RWPE2 (cell line): Measurements from ENCODE around the gene ACOX2.

ENCODE experiments used
- ATAC-seq: fragments of 200-7000 bp; cut with Tn5 transposase; 3 replicates; pipeline ENCODE4 v1.9.1; 2021; ENCODE audit warnings: low read depth
- DNase-seq: peaks from one replicate; pipeline ENCODE4 v3.0.0-alpha.2; 2020; ENCODE audit warnings: low spot score
- H3K27ac ChIP-seq: fragments of 450-650 bp; 2 replicates; pipeline ENCODE4 v1.5.1; 2017; ENCODE audit warnings: mild to moderate bottlenecking; ENCODE audit not compliant: poor library complexity, severe bottlenecking
- H3K27me3 ChIP-seq: fragments of 250-450 bp; sonication (Bioruptor Pico); 2 replicates; pipeline ENCODE4 v1.5.1; 2021; ENCODE audit warnings: mild to moderate bottlenecking, moderate library complexity; ENCODE audit not compliant: insufficient read depth, poor library complexity, severe bottlenecking
- H3K36me3 ChIP-seq: fragments of 250-450 bp; sonication (Bioruptor Pico); 2 replicates; pipeline ENCODE4 v1.5.1; 2020; ENCODE audit warnings: low read depth, mild to moderate bottlenecking, moderate library complexity
- H3K4me1 ChIP-seq: fragments of 250-450 bp; sonication (Bioruptor Pico); 2 replicates; pipeline ENCODE4 v1.5.1; 2021; ENCODE audit warnings: mild to moderate bottlenecking, moderate library complexity; ENCODE audit not compliant: insufficient read depth, poor library complexity, severe bottlenecking
- H3K4me3 ChIP-seq: fragments of 250-450 bp; sonication (Bioruptor Pico); 2 replicates; pipeline ENCODE4 v1.5.1; 2021; ENCODE audit warnings: mild to moderate bottlenecking, moderate library complexity; ENCODE audit not compliant: severe bottlenecking
- H3K9me3 ChIP-seq: fragments of 250-450 bp; sonication (Bioruptor Pico); 2 replicates; pipeline ENCODE4 v1.5.1; 2021; ENCODE audit warnings: mild to moderate bottlenecking, moderate library complexity; ENCODE audit not compliant: severe bottlenecking
- TF ChIP-seq, protein P1 (sequence below): fragments of 450-650 bp; IDR thresholded peaks from one replicate; pipeline ENCODE4 v1.5.1; 2017; ENCODE audit warnings: mild to moderate bottlenecking, moderate library complexity; ENCODE audit not compliant: poor library complexity, severe bottlenecking

Gene ACOX2

GRCh38 chr3:58497097-58497496 is 39.9 kb downstream of the ACOX2 start:
- ATAC-seq (peak; percentile 22; the same call in 1 of the 3 replicates), DNase-seq (no peak)
- Histone ChIP-seq H3K4me3 (no peak overlapping the region), H3K9me3 (no peaks in the 10 kb centered on the region), H3K27me3 (no peaks in the 10 kb centered on the region), H3K4me1 (peaks cover 14% of the 10 kb centered on the region), H3K27ac (no peak overlapping the region), H3K36me3 (peaks cover 8% of the 10 kb centered on the region)
- TF ChIP-seq, protein P1, sequence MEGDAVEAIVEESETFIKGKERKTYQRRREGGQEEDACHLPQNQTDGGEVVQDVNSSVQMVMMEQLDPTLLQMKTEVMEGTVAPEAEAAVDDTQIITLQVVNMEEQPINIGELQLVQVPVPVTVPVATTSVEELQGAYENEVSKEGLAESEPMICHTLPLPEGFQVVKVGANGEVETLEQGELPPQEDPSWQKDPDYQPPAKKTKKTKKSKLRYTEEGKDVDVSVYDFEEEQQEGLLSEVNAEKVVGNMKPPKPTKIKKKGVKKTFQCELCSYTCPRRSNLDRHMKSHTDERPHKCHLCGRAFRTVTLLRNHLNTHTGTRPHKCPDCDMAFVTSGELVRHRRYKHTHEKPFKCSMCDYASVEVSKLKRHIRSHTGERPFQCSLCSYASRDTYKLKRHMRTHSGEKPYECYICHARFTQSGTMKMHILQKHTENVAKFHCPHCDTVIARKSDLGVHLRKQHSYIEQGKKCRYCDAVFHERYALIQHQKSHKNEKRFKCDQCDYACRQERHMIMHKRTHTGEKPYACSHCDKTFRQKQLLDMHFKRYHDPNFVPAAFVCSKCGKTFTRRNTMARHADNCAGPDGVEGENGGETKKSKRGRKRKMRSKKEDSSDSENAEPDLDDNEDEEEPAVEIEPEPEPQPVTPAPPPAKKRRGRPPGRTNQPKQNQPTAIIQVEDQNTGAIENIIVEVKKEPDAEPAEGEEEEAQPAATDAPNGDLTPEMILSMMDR, result no peak

- TF ChIP-seq, protein P1, result no peak
- no peaks in the 10 kb centered on the region for H3K9me3 ChIP-seq
- peaks cover 14% of the 10 kb centered on the region for H3K4me1 ChIP-seq
- ATAC-seq (no peak), DNase-seq (no peak)
- H3K4me3 ChIP-seq, result no peak overlapping the region
- no peak overlapping the region for H3K27ac ChIP-seq
- H3K27me3 ChIP-seq, result no peaks in the 10 kb centered on the region
- peaks cover under 1% of the 10 kb centered on the region; the same call in 1 of the 2 replicates for H3K36me3 ChIP-seq
Measured at GRCh38 chr3:58496206-58496857, 40.7 kb downstream of the ACOX2 start.

DNA sequence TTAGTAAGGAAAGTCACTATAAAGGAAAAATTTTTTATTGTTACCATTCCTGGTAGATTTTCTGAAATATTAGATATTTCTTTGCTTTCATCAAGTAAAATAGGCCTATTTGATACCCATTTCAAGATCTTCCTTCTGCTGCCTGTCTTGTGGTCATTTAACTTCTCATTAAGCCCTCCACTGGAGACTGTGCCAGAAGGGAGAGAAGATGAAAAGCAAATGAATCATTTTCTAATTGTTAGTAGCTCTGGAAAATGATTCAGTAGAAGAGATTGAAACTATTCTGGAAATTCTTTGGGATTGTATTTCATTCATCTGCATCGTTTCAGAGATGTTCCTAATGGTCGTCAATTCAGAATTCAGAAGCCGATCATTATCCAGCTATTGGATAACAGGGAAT is 41.9 kb downstream of the ACOX2 start:
- Histone ChIP-seq H3K27ac (no peak overlapping the region), H3K9me3 (no peaks in the 10 kb centered on the region), H3K4me1 (peaks cover 14% of the 10 kb centered on the region), H3K4me3 (no peak overlapping the region), H3K36me3 (no peaks in the 10 kb centered on the region), H3K27me3 (no peaks in the 10 kb centered on the region)
- TF ChIP-seq, protein P1, result no peak
- ATAC-seq (no peak), DNase-seq (no peak)

DNA sequence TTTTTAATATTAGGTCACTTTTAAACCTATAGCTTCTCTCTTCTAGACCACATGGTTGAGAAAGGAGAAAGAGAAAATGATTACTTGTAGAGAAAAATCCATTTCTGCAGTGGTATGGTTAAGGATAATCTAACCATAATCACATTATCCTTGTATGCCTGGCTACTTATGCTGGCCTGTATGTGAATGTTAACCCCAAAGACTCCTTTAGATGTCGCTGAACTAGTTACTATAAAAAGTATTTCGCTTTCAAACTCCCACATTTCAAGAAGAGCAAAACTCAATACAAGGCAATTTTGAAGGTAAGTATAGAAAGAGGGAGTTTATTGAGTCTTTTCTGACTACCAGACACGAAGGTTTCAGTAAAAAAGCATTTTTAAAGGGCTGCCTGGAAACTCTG is 42.9 kb downstream of the ACOX2 start:
- no peak for DNase-seq
- Histone ChIP-seq H3K27ac (no peak overlapping the region), H3K36me3 (no peaks in the 10 kb centered on the region), H3K27me3 (no peaks in the 10 kb centered on the region), H3K9me3 (no peaks in the 10 kb centered on the region), H3K4me3 (no peak overlapping the region), H3K4me1 (peaks cover 14% of the 10 kb centered on the region)
- no peak for ATAC-seq
- TF ChIP-seq, protein P1, result no peak

DNA sequence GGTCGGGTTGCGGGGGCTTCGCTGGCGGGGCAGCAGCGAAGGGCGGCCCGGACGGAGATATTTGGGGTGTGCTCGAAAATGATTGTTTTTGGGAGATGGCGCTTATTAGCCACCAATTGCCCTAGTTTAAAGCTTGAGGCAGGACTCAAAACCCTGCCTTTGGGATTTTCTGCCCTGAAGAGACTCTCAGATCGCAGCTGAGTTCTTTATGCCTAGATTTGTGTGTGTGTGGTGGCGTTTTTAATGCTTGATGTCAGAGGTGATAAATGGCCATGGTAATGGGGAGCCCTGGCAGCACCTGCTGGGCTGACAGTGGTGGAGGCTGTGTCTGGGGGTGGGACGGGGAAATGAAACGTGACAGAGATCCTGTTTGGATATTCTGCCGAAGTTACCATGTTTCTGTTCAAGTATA is 44.5 kb downstream of the ACOX2 start:
- no peaks in the 10 kb centered on the region for H3K36me3 ChIP-seq
- no peaks in the 10 kb centered on the region for H3K9me3 ChIP-seq
- ATAC-seq (no peak), DNase-seq (no peak)
- TF ChIP-seq, protein P1, result no peak
- peak overlapping the region; percentile 81 for H3K4me3 ChIP-seq
- no peaks in the 10 kb centered on the region for H3K27me3 ChIP-seq
- H3K4me1 ChIP-seq, result peaks cover 14% of the 10 kb centered on the region
- H3K27ac ChIP-seq, result peak overlapping the region; percentile 47
